HCT116 (cell line): ENCODE data around the gene LHPP.

Experiments
- CEBPB ChIP-seq: IDR thresholded peaks from 2 replicates; pipeline ENCODE4 v1.6.1; 2012; ENCODE audit warnings: low read depth
- CTCF ChIP-seq, 3 experiments: fragments of 200-600 bp in 1 of 3; sonication (generic) in 1 of 3; IDR thresholded peaks in 2 of 3; conservative IDR thresholded peaks in 1 of 3; 2 replicates each; pipeline ENCODE4 v1.5.1; 2012 to 2017; ENCODE audit warnings: low read depth in 2 of 3, low read length in 2 of 3, antibody characterized with exemption in 1 of 3, borderline replicate concordance in 1 of 3, control low read depth in 1 of 3, mild to moderate bottlenecking in 1 of 3, mixed read lengths in 1 of 3, mixed run types in 1 of 3, moderate library complexity in 1 of 3; ENCODE audit not compliant: insufficient read depth in 1 of 3
- EGR1 ChIP-seq: IDR thresholded peaks from 2 replicates; pipeline ENCODE4 v1.6.1; 2012; ENCODE audit warnings: low read depth
- EZH2 ChIP-seq: fragments of 200-600 bp; sonication (generic); IDR thresholded peaks from 2 replicates; pipeline ENCODE4 v1.6.1; 2017; ENCODE audit warnings: antibody characterized with exemption, mixed run types
- EZH2phosphoT487 ChIP-seq: fragments of 200-600 bp; IDR thresholded peaks from 2 replicates; pipeline ENCODE4 v1.6.1; 2018; ENCODE audit warnings: antibody characterized with exemption, borderline replicate concordance
- JUND ChIP-seq: IDR thresholded peaks from 2 replicates; pipeline ENCODE4 v1.6.1; 2012
- POLR2A ChIP-seq: IDR thresholded peaks from 2 replicates; pipeline ENCODE4 v1.7.0; 2011; ENCODE audit warnings: borderline replicate concordance; ENCODE audit not compliant: insufficient read depth, insufficient read length; ENCODE audit errors: extremely low read depth
- POLR2AphosphoS5 ChIP-seq: IDR thresholded peaks from 2 replicates; pipeline ENCODE4 v1.6.1; 2011; ENCODE audit warnings: mild to moderate bottlenecking, low read depth, low read length, moderate library complexity
- REST ChIP-seq: IDR thresholded peaks from 2 replicates; pipeline ENCODE4 v1.6.1; 2012; ENCODE audit warnings: low read depth
- ZNF274 ChIP-seq: fragments of 200-500 bp; sonication (Bioruptor generic); IDR thresholded peaks from 2 replicates; pipeline ENCODE4 v1.6.1; 2014; ENCODE audit warnings: mild to moderate bottlenecking, low read depth, low read length, inconsistent platforms

- TF ChIP-seq CTCF (IDR thresholded peaks at IDR 0.05 in 2 of 3, conservative IDR thresholded peaks at IDR 0.05 in 1 of 3; ENCODE audit: borderline replicate concordance in 1 of 3, insufficient read depth in 1 of 3, low read depth in 2 of 3, low read length in 2 of 3) (0 out of 6 replicates have a peak, but pooled peaks of 1 of the 3 experiments have one; percentile 8), POLR2A (no peak), POLR2AphosphoS5 (no peak), REST (no peak), EZH2 (no peak), CEBPB (no peak), JUND (no peak), ZNF274 (no peak), EZH2phosphoT487 (no peak), EGR1 (no peak)
Observed at GRCh38 chr10:124612611-124613498, 151.2 kb downstream of the LHPP start.
